Omental fat pad (tissue), 4 donors: ENCODE measurements around the gene DCUN1D3. TPM values are rescaled to one million over a fixed set of nuclear protein-coding genes. Genes with fewer than 3 reads are reported as not detected.

Experiments used
- ATAC-seq: fragments of 150-250 bp; one replicate; pipeline ENCODE4 v1.9.1; 2016; ENCODE audit warnings: mild to moderate bottlenecking, moderate library complexity; ENCODE audit not compliant: low FRiP score
- DNase-seq: peaks from one replicate; pipeline ENCODE4 v3.0.0-alpha.2; 2019; ENCODE audit warnings: low spot score
- CTCF ChIP-seq, 3 donors: fragments of 450-650 bp; IDR thresholded peaks; one replicate each; pipeline ENCODE4 v1.5.1; 2016 to 2017; ENCODE audit warnings: antibody characterized with exemption in 3 of 3, mild to moderate bottlenecking in 3 of 3, moderate library complexity in 2 of 3
- total RNA-seq, 4 donors: library from RNA; depleted of rRNA; stranded (reverse); fragments of >200 nt; gene quantifications; one replicate each; pipeline ENCODE4 v1.1.0, GENCODE V29; 2016

DCUN1D3 gene
- total RNA-seq, 4 donors from 2014 or later, result 37.4 to 103 (median 79.9) TPM

DNA sequence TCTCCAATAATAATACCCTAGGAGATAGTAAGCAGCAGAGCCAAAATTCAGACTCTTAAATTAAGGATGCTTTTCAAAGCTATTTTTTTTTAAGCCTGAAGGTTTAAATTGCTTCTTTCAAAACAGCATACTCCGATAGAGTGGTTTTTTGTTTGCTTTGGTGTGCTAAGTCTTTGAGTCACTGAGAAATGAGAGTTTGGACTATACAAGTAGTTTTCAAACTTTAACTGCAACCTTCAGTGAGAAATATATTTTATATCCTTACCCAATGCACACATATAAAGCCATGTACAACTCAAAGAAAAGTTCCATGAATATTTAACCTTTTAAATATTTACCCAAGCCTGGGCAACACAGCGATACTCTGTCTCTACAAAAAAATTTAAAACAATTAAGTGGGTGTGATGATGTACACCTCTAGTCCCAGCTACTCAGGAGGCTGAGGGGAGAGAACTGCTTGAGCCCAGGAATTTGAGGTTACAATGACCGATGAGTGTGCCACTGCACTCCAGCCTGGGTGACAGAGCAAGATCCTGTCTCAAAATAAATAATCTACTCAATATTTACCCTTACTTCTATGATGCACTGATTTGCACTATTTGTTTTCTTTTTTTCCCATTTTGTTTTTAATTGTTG, 19.2 kb downstream of the DCUN1D3 start:
- TF ChIP-seq CTCF (IDR thresholded peaks at IDR 0.05), result no peak
- DNase-seq (no peak), ATAC-seq (no peak)

DNA sequence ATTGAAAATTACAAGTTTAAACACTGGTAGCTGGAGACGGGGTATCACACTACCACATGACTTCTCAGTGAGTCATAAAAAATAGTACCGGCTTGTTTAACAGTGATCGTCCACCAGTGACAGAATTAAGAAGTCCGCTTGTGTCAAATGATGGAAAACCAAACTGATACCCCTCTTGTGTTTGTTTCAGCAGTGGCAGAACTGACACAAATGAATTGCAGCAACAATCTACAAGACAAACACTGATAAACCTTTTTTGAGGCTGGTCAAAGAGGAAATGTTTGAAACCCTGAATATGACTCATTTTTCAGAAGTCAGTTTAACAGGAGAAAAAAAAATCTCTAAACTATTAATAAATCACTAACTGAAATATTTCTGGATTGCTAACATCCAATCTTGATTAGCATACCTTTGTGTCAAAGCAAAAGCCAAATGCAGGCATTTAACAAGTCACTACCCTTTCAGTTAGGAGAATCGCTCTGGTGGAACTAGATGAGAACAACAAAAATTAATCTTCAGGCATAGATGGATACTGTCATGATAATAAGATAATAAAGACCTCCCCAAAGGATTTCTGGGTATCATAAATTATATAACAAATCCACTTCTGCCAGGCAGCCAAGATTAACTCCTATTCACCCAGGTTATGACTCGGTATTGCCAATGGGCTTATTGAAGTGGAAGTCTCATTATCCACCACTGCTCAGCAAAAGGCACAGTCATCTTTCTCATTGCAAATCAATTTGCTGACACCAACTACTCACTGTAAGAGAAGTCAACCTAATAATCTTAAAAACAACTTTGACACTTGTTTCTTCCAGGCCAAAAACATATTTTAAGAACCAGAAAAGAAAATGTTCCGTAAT, 20.8 kb downstream of the DCUN1D3 start:
- TF ChIP-seq CTCF (IDR thresholded peaks at IDR 0.05), result no peak
- DNase-seq, result no peak
- ATAC-seq, result peak; percentile 63

DNA sequence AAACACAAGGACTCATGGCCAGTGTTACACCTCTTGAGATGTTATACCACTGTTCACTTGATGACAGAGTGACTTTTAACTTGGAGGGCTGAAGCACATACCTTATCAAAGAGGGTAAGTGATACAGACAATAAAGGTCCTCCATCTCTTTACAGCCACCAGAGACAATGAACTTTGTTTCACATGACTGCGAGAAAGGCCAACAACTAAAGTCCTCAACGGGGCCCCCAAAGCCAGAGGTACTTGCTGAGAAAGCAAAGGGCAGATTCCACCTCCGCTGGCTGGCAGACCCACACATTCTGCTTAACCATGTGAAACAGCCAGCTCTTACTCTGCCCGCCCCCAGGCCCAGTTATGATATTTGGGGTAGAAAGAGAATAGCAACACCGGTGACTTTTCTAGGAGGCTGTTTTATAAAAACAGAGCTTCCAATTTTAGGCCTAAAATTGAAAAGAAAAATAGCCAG, 21.4 kb downstream of the DCUN1D3 start:
- no peak for TF ChIP-seq CTCF (IDR thresholded peaks at IDR 0.05)
- no peak for ATAC-seq
- no peak for DNase-seq

DNA sequence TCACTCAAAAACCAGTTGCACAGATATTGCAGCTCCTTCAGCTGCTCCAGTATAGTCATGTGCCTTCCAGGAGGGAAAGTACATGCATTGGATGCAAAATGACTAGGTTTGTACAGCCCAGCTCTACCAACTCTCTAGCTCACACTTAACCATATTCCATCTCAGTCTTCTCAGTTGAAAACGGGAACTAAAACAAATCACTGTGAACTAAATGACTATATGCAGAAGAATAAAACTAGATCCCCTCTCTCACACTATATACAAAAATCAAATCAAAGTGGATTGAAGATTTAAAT, 24.9 kb downstream of the DCUN1D3 start:
- DNase-seq (no peak), ATAC-seq (no peak)
- no peak for TF ChIP-seq CTCF (IDR thresholded peaks at IDR 0.05)

GRCh38 chr16:20874088-20874581, 26.0 kb downstream of the DCUN1D3 start:
- no peak for DNase-seq
- no peak for TF ChIP-seq CTCF (IDR thresholded peaks at IDR 0.05)

DNA sequence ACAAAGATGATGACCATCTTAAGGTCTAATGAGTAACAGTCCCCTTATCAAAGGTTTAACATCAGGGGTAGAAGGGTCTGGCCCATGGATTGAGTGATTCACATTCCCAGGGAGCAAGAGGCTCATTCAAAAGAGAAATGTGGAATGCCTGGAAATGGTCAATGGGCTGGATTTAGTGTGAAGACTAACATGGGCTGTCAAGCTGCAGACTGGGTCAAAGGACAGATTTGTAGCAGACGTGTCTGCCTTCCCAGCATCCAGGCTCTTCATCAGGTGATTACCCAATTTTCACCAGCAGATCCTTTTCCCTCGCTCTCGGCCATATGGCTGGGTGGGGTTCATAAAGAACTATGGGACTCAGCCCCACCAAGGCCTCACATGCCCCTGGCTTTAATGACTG, 26.8 kb downstream of the DCUN1D3 start:
- TF ChIP-seq CTCF (IDR thresholded peaks at IDR 0.05), result no peak
- no peak for DNase-seq
- no peak for ATAC-seq

More at GRCh38 chr16:20874088-20874581, 26.0 kb downstream of the DCUN1D3 start:
- no peak for ATAC-seq
